KMS-11 (cell line): ENCODE measurements around the gene ATRNL1.

Experiments
- H2AFZ ChIP-seq: fragments of 200-600 bp; sonication (generic); 2 replicates; pipeline ENCODE4 v1.6.1; 2016; ENCODE audit warnings: antibody characterized with exemption, mixed run types, low read depth
- H3K27ac ChIP-seq: fragments of 200-600 bp; sonication (generic); 2 replicates; pipeline ENCODE4 v1.6.1; 2016; ENCODE audit warnings: mild to moderate bottlenecking, mixed run types
- H3K27me3 ChIP-seq: fragments of 200-600 bp; sonication (generic); 2 replicates; pipeline ENCODE4 v1.6.1; 2017; ENCODE audit warnings: mild to moderate bottlenecking, low read depth, mixed run types, moderate library complexity; ENCODE audit not compliant: insufficient read depth
- H3K36me3 ChIP-seq: fragments of 200-600 bp; sonication (generic); 2 replicates; pipeline ENCODE4 v1.6.1; 2017; ENCODE audit warnings: mild to moderate bottlenecking, mixed run types; ENCODE audit not compliant: insufficient read depth
- H3K4me1 ChIP-seq: fragments of 200-600 bp; sonication (generic); 2 replicates; pipeline ENCODE4 v1.6.1; 2016; ENCODE audit warnings: mild to moderate bottlenecking, low read depth, mixed run types; ENCODE audit not compliant: poor library complexity, severe bottlenecking
- H3K4me2 ChIP-seq: fragments of 200-600 bp; sonication (generic); 2 replicates; pipeline ENCODE4 v1.7.0; 2016; ENCODE audit warnings: mild to moderate bottlenecking, mixed run types
- H3K4me3 ChIP-seq: fragments of 200-600 bp; sonication (generic); IDR thresholded peaks from 2 replicates; pipeline ENCODE4 v1.6.1; 2017; ENCODE audit warnings: low read depth, low read length, mixed read lengths; ENCODE audit not compliant: insufficient read depth
- H3K79me2 ChIP-seq: fragments of 200-600 bp; sonication (generic); 2 replicates; pipeline ENCODE4 v1.6.1; 2016; ENCODE audit warnings: low read depth, mixed run types; ENCODE audit not compliant: insufficient read depth
- H3K9ac ChIP-seq: fragments of 200-600 bp; sonication (generic); 2 replicates; pipeline ENCODE4 v1.6.1; 2016; ENCODE audit warnings: mild to moderate bottlenecking, mixed run types
- H4K20me1 ChIP-seq: fragments of 200-600 bp; sonication (generic); 2 replicates; pipeline ENCODE4 v1.6.1; 2016; ENCODE audit warnings: mild to moderate bottlenecking, mixed run types; ENCODE audit not compliant: insufficient read depth
- TF ChIP-seq, protein P1 (sequence below): fragments of 200-600 bp; sonication (generic); conservative IDR thresholded peaks from 2 replicates; pipeline ENCODE4 v1.6.1; 2017; ENCODE audit warnings: low read depth, mild to moderate bottlenecking, antibody characterized with exemption, low read length, moderate library complexity, mixed read lengths

ATRNL1 gene

DNA sequence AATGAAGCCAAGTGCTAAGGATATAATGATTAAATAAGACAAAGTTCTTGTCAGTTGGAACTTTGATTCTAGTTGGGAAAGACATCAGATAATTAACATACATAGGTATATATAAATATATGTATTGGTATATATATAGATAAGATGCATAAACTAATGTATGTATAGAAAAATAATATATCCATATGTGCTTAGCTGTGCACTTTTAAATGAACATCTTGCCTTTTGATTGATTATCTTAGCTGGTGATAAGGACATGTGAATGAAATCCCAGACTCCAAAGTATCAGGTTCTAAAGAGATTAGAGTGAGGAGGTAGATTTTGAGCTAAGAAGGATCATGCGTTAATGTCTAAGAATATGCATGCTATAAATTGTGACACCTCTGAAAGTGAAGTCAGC, 822.3 kb downstream of the ATRNL1 start:
- TF ChIP-seq, protein P1, sequence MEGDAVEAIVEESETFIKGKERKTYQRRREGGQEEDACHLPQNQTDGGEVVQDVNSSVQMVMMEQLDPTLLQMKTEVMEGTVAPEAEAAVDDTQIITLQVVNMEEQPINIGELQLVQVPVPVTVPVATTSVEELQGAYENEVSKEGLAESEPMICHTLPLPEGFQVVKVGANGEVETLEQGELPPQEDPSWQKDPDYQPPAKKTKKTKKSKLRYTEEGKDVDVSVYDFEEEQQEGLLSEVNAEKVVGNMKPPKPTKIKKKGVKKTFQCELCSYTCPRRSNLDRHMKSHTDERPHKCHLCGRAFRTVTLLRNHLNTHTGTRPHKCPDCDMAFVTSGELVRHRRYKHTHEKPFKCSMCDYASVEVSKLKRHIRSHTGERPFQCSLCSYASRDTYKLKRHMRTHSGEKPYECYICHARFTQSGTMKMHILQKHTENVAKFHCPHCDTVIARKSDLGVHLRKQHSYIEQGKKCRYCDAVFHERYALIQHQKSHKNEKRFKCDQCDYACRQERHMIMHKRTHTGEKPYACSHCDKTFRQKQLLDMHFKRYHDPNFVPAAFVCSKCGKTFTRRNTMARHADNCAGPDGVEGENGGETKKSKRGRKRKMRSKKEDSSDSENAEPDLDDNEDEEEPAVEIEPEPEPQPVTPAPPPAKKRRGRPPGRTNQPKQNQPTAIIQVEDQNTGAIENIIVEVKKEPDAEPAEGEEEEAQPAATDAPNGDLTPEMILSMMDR: no peak
- H2AFZ ChIP-seq: no peak overlapping the region
- H3K27ac ChIP-seq: no peak overlapping the region
- H3K27me3 ChIP-seq: no peaks in the 10 kb centered on the region
- no peaks in the 10 kb centered on the region for H3K36me3 ChIP-seq
- H3K4me1 ChIP-seq: no peaks in the 10 kb centered on the region
- no peaks in the 10 kb centered on the region for H4K20me1 ChIP-seq
- H3K4me2 ChIP-seq: no peak overlapping the region
- H3K79me2 ChIP-seq: no peaks in the 10 kb centered on the region
- H3K9ac ChIP-seq: no peak overlapping the region
- no peak overlapping the region for H3K4me3 ChIP-seq

DNA sequence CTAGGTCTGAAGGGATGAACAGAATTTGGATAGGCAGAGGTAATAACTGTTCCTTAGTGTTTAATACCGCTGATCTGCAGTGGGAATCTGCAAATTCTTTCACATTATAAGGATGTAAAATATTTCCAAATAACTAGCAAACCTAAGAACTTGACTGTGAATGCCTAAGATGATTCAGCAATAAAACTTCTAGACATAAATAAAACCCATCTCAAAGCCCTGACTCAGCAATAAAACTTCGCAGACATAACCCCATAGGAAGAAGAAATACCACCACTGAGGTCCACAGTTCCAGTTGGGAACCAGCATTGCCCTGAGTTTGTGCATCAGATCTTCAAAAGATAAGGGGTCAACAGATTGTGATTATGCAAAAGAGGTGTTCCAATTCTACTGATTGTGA, 825.6 kb downstream of the ATRNL1 start:
- Histone ChIP-seq H3K27me3 (no peaks in the 10 kb centered on the region), H3K27ac (no peak overlapping the region), H3K36me3 (no peaks in the 10 kb centered on the region), H2AFZ (no peak overlapping the region), H3K4me3 (no peak overlapping the region), H4K20me1 (no peaks in the 10 kb centered on the region), H3K79me2 (no peaks in the 10 kb centered on the region), H3K9ac (no peak overlapping the region), H3K4me1 (no peaks in the 10 kb centered on the region), H3K4me2 (no peak overlapping the region)
- TF ChIP-seq, protein P1: no peak

DNA sequence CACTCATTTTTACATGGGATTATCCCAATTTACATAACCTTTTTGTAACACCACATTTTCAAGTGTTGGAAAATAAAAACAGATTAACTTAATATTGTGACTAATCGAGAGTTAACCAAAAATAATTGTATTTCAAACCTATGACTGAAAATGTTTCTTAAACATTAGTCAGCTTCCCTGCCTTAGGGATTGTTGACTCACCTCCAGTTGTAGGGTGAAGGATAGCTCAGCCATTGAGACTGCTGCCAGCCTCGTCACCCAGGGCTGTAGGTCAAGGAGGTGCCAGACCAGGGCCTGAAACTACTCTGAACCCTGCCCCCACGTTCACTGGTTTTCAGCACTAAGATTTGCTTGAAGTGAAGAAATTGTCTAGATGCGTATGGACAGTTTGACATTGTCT, 828.6 kb downstream of the ATRNL1 start:
- Histone ChIP-seq H4K20me1 (no peaks in the 10 kb centered on the region), H3K79me2 (no peaks in the 10 kb centered on the region), H2AFZ (no peak overlapping the region), H3K4me3 (no peak overlapping the region), H3K27me3 (no peaks in the 10 kb centered on the region), H3K4me2 (no peak overlapping the region), H3K4me1 (no peaks in the 10 kb centered on the region), H3K27ac (no peak overlapping the region), H3K36me3 (no peaks in the 10 kb centered on the region), H3K9ac (no peak overlapping the region)
- TF ChIP-seq, protein P1: no peak

DNA sequence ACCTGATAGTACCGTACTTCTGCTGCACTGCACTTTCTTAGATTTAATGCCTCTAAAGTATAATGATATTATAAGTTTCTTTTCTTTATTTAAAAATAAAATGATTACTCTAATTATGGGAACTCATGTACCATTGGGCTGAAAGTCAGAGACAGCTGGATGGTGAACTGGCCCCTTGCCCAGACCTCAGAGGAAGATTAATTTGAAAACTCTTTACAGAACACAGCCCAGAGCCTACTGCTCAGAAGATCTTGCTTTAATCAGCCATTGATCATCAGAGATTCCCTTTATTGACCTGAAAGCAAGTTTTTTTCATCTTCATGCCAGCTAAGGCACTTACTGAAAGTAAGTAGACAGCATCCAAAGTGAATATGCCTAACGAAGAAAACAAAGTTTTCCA, 838.1 kb downstream of the ATRNL1 start:
- Histone ChIP-seq H3K4me3 (no peak overlapping the region), H3K36me3 (no peaks in the 10 kb centered on the region)
- TF ChIP-seq, protein P1: no peak

More for the DNA sequence above, 838.1 kb downstream of the ATRNL1 start:
- Histone ChIP-seq H3K9ac (no peak overlapping the region), H3K79me2 (no peaks in the 10 kb centered on the region), H2AFZ (no peak overlapping the region), H3K27ac (no peak overlapping the region), H3K4me1 (peaks cover 27% of the 10 kb centered on the region), H4K20me1 (no peaks in the 10 kb centered on the region), H3K27me3 (no peaks in the 10 kb centered on the region), H3K4me2 (no peak overlapping the region)
